Stimulated activated CD4-positive, alpha-beta T cell treated with anti-CD3 and anti-CD28 coated beads, Interleukin-12 subunit alpha, Interleukin-12 subunit beta, amount 100 ng/mL, for 48 hours (primary cell): Measurements from ENCODE around the gene SMARCA4.
"Not testable (repeated sequence)": the region's sequence is repeated elsewhere in the genome, so short reads cannot be mapped to it uniquely, and the experiment has no call there.

Experiments
- DNase-seq, 3 donors: peaks; one replicate each; pipeline ENCODE4 v3.0.0-alpha.2; 2020; ENCODE audit warnings: low read depth in 2 of 3, low spot score in 1 of 3

SMARCA4 gene

GRCh38 chr19:10928563-10929401 lies 32.0 kb upstream of the SMARCA4 start, which contains the start of the genes TIMM29 and YIPF2:
TIMM29 (plus strand) TSS chr19:10928811; CDS start chr19:10928823, 12 bp downstream.
YIPF2 (minus strand) TSS chr19:10928639; CDS start chr19:10928410, 229 bp downstream.
- peak; percentile 93 to 97 (median 95) for DNase-seq

GRCh38 chr19:10929402-10929794 lies 31.4 kb upstream of the SMARCA4 start:
- DNase-seq: no peak

- DNase-seq: no peak
Measured at GRCh38 chr19:10935371-10936059, 25.3 kb upstream of the SMARCA4 start.

GRCh38 chr19:10936661-10937084 lies 24.2 kb upstream of the SMARCA4 start:
- DNase-seq: peak in 2 of 3 donors; percentile 21 to 59

GRCh38 chr19:10941649-10942048 lies 19.2 kb upstream of the SMARCA4 start:
- not testable (repeated sequence) for DNase-seq

GRCh38 chr19:10943412-10943811 lies 17.4 kb upstream of the SMARCA4 start:
- not testable (repeated sequence) for DNase-seq

GRCh38 chr19:10945264-10945663 lies 15.6 kb upstream of the SMARCA4 start:
- no peak for DNase-seq

GRCh38 chr19:10946958-10947657 lies 13.7 kb upstream of the SMARCA4 start:
- no peak for DNase-seq

- no peak for DNase-seq
Measured at GRCh38 chr19:10952809-10953208, 8.0 kb upstream of the SMARCA4 start.

- DNase-seq: not testable (repeated sequence)
Measured at GRCh38 chr19:10959277-10959968, 1.4 kb upstream of the SMARCA4 start.

- DNase-seq: no peak
Measured at GRCh38 chr19:10961073-10961860, 437 bp downstream of the SMARCA4 start.

- no peak for DNase-seq
Measured at GRCh38 chr19:10962863-10963262, 2.0 kb downstream of the SMARCA4 start.

GRCh38 chr19:10963865-10964264 lies 3.0 kb downstream of the SMARCA4 start:
- DNase-seq: no peak

- DNase-seq: no peak
Measured at GRCh38 chr19:10964903-10965302, 4.1 kb downstream of the SMARCA4 start.

- DNase-seq: no peak
Measured at GRCh38 chr19:10965398-10965797, 4.6 kb downstream of the SMARCA4 start.

GRCh38 chr19:10966809-10967208 lies 6.0 kb downstream of the SMARCA4 start:
- DNase-seq: no peak

GRCh38 chr19:10968527-10969135 lies 7.8 kb downstream of the SMARCA4 start:
- DNase-seq: no peak

- no peak for DNase-seq
Measured at GRCh38 chr19:10971107-10971726, 10.4 kb downstream of the SMARCA4 start.
